DOHH2 (cell line): ENCODE measurements around the gene GYS1.

ENCODE experiments used
- EZH2phosphoT487 ChIP-seq: fragments of 200-600 bp; sonication (generic); IDR thresholded peaks from 2 replicates; pipeline ENCODE4 v1.6.1; 2017; ENCODE audit warnings: borderline replicate concordance, mild to moderate bottlenecking, antibody characterized with exemption, low read length, moderate library complexity, mixed read lengths
- TF ChIP-seq, protein P1 (sequence below): fragments of 200-600 bp; sonication (generic); IDR thresholded peaks from one replicate; pipeline ENCODE4 v1.5.1; 2014; ENCODE audit warnings: antibody characterized with exemption, mild to moderate bottlenecking, low read depth, low read length; ENCODE audit not compliant: poor library complexity, severe bottlenecking

DNA sequence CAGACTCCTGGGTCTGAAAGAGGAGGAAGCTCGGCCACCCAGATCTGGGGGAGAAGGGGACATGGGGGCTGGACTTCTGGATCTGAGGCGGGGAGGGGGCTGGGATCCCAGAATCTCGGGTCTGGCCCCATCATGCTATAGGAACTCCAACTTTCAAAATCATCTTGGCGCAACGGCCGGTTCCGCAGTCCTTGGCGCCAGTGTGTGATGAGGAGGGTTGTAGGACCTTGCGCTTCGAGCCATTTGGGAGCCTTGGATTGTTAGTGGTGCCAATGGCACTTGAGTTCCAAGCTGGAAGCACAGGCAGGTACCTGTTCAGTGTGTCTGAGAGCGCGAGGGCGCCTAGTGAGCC is 902 bp upstream of the GYS1 start:
- TF ChIP-seq, protein P1, sequence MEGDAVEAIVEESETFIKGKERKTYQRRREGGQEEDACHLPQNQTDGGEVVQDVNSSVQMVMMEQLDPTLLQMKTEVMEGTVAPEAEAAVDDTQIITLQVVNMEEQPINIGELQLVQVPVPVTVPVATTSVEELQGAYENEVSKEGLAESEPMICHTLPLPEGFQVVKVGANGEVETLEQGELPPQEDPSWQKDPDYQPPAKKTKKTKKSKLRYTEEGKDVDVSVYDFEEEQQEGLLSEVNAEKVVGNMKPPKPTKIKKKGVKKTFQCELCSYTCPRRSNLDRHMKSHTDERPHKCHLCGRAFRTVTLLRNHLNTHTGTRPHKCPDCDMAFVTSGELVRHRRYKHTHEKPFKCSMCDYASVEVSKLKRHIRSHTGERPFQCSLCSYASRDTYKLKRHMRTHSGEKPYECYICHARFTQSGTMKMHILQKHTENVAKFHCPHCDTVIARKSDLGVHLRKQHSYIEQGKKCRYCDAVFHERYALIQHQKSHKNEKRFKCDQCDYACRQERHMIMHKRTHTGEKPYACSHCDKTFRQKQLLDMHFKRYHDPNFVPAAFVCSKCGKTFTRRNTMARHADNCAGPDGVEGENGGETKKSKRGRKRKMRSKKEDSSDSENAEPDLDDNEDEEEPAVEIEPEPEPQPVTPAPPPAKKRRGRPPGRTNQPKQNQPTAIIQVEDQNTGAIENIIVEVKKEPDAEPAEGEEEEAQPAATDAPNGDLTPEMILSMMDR: no peak
- TF ChIP-seq EZH2phosphoT487: no peak
